Measurements from ENCODE around the gene PRR29. TPM values are rescaled to one million over a fixed set of nuclear protein-coding genes. Genes with fewer than 3 reads are reported as not detected.
A peak's percentile ranks its signal among the peaks of the same experiment; 100 is the strongest.

The PRR29 gene
- total RNA-seq, 4 donors from 2014 or later, result 0.23 to 1.1 (median 0.57) TPM; not detected in 1

- Histone ChIP-seq H3K4me3 (no peak overlapping the region), H3K36me3 (no peaks in the 10 kb centered on the region), H3K27ac (peak overlapping the region in 1 of 4 donors; percentile 10), H3K9me3 (no peaks in the 10 kb centered on the region), H3K4me1 (peaks cover 0 to 25% (median 0%) of the 10 kb centered on the region in 3 donors), H3K27me3 (peaks cover 6% of the 10 kb centered on the region)
- WGBS, 2 donors (ENCODE audit: low coverage in 1 of 2), result 40 to 55% methylated on average over 1 to 5 of the region's 7 CpGs
- TF ChIP-seq EP300 (IDR thresholded peaks at IDR 0.05) (no peak), CTCF (IDR thresholded peaks at IDR 0.05) (no peak), POLR2A (IDR thresholded peaks at IDR 0.05) (no peak), POLR2AphosphoS5 (IDR thresholded peaks at IDR 0.05) (no peak)
- no peak for ATAC-seq
Measured at GRCh38 chr17:63960430-63960829, 37.7 kb upstream of the PRR29 start.

- no peaks in the 10 kb centered on the region for H3K9me3 ChIP-seq
- ATAC-seq, result peak; percentile 80
- H3K27me3 ChIP-seq, result peaks cover 6% of the 10 kb centered on the region
- H3K27ac ChIP-seq, result peak overlapping the region in 3 of 4 donors; percentile 49 to 72 (median 68)
- H3K4me1 ChIP-seq, result peaks cover 0 to 25% (median 0%) of the 10 kb centered on the region in 3 donors
- WGBS, 2 donors (ENCODE audit: low coverage in 1 of 2), result 0 to 13% methylated on average over 1 to 12 of the region's 37 CpGs
- TF ChIP-seq EP300 (IDR thresholded peaks at IDR 0.05) (no peak), POLR2AphosphoS5 (IDR thresholded peaks at IDR 0.05) (no peak), CTCF (IDR thresholded peaks at IDR 0.05) (no peak), POLR2A (IDR thresholded peaks at IDR 0.05) (no peak)
- H3K36me3 ChIP-seq, result no peaks in the 10 kb centered on the region
- H3K4me3 ChIP-seq, result peak overlapping the region in 1 of 2 donors; percentile 30
Measured at GRCh38 chr17:63961355-63962212, 36.6 kb upstream of the PRR29 start.

- TF ChIP-seq CTCF (IDR thresholded peaks at IDR 0.05) (no peak), EP300 (IDR thresholded peaks at IDR 0.05) (no peak), POLR2AphosphoS5 (IDR thresholded peaks at IDR 0.05) (no peak), POLR2A (IDR thresholded peaks at IDR 0.05) (no peak)
- Histone ChIP-seq H3K27me3 (peaks cover 6% of the 10 kb centered on the region), H3K27ac (peak overlapping the region in 3 of 4 donors; percentile 49 to 72 (median 68)), H3K9me3 (no peaks in the 10 kb centered on the region), H3K36me3 (no peaks in the 10 kb centered on the region), H3K4me1 (peaks cover 0 to 25% (median 0%) of the 10 kb centered on the region in 3 donors), H3K4me3 (no peak overlapping the region)
- WGBS, 2 donors (ENCODE audit: low coverage in 1 of 2), result 47% methylated on average over 3 of the region's 10 CpGs; no CpG with 5 or more reads in 1 of the 2 donors
- no peak for ATAC-seq
Measured at GRCh38 chr17:63962298-63962744, 35.8 kb upstream of the PRR29 start.

- no peaks in the 10 kb centered on the region for H3K9me3 ChIP-seq
- TF ChIP-seq POLR2A (IDR thresholded peaks at IDR 0.05), result no peak
- TF ChIP-seq POLR2AphosphoS5 (IDR thresholded peaks at IDR 0.05), result no peak
- TF ChIP-seq EP300 (IDR thresholded peaks at IDR 0.05), result no peak
- no peak for TF ChIP-seq CTCF (IDR thresholded peaks at IDR 0.05)
- ATAC-seq, result peak; percentile 29
- no peaks in the 10 kb centered on the region for H3K36me3 ChIP-seq
- H3K4me3 ChIP-seq, result no peak overlapping the region
- peaks cover 6% of the 10 kb centered on the region for H3K27me3 ChIP-seq
- peak overlapping the region in 3 of 4 donors; percentile 49 to 72 (median 68) for H3K27ac ChIP-seq
- peaks cover 0 to 25% (median 0%) of the 10 kb centered on the region in 3 donors for H3K4me1 ChIP-seq
- WGBS, 2 donors (ENCODE audit: low coverage in 1 of 2), result 65 to 70% methylated on average over 3 to 4 of the region's 4 CpGs
Measured at GRCh38 chr17:63963123-63963522, 35.0 kb upstream of the PRR29 start.
